GM23338 (cell line): ENCODE data around the gene ZNF516.

Experiments
- CREB1 ChIP-seq: fragments of 250-450 bp; sonication (Bioruptor Pico); IDR thresholded peaks from 2 replicates; pipeline ENCODE4 v1.5.0; 2020; ENCODE audit warnings: low read depth, mild to moderate bottlenecking, moderate library complexity
- TF ChIP-seq, protein P1 (sequence below), 2 experiments: fragments of 200-600 bp in 1 of 2; sonication (generic) in 1 of 2; conservative IDR thresholded peaks; 2 replicates each; pipeline versions ENCODE4 v1.5.1 to v1.6.1; 2016 to 2017; ENCODE audit warnings: antibody characterized with exemption in 2 of 2, low read depth in 2 of 2, mild to moderate bottlenecking in 2 of 2, moderate library complexity in 1 of 2

DNA sequence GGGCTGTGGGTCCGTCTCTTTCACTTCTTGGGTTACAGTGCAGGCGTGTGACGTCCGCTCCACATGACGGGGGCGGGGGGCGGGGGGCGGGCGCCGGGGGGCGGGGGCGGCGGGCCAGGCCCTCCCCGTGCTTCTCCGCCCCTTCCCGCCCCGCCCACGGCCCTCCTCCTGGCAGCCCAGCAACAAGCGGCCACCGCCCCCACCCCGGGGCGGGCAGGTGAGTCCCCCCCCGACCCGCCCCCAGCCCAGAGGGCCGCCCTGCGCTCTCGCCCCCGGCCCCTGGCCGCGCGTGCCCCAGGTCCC, 3.6 kb downstream of the ZNF516 start:
- no peak for TF ChIP-seq CREB1 (CRISPR knock-in tag)
- TF ChIP-seq, protein P1, sequence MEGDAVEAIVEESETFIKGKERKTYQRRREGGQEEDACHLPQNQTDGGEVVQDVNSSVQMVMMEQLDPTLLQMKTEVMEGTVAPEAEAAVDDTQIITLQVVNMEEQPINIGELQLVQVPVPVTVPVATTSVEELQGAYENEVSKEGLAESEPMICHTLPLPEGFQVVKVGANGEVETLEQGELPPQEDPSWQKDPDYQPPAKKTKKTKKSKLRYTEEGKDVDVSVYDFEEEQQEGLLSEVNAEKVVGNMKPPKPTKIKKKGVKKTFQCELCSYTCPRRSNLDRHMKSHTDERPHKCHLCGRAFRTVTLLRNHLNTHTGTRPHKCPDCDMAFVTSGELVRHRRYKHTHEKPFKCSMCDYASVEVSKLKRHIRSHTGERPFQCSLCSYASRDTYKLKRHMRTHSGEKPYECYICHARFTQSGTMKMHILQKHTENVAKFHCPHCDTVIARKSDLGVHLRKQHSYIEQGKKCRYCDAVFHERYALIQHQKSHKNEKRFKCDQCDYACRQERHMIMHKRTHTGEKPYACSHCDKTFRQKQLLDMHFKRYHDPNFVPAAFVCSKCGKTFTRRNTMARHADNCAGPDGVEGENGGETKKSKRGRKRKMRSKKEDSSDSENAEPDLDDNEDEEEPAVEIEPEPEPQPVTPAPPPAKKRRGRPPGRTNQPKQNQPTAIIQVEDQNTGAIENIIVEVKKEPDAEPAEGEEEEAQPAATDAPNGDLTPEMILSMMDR (conservative IDR thresholded peaks at IDR 0.05; ENCODE audit: low read depth in 2 of 2), result no peak
